Stimulated activated CD4-positive, alpha-beta T cell treated with anti-CD3 and anti-CD28 coated beads, Interleukin-2, amount 100 ng/mL, for 4 hours (primary cell): Measurements from ENCODE around the gene FZD8.

Source experiments
- DNase-seq: peaks from one replicate; pipeline ENCODE4 v3.0.0-alpha.2; 2020; ENCODE audit warnings: low read depth

Gene FZD8

DNA sequence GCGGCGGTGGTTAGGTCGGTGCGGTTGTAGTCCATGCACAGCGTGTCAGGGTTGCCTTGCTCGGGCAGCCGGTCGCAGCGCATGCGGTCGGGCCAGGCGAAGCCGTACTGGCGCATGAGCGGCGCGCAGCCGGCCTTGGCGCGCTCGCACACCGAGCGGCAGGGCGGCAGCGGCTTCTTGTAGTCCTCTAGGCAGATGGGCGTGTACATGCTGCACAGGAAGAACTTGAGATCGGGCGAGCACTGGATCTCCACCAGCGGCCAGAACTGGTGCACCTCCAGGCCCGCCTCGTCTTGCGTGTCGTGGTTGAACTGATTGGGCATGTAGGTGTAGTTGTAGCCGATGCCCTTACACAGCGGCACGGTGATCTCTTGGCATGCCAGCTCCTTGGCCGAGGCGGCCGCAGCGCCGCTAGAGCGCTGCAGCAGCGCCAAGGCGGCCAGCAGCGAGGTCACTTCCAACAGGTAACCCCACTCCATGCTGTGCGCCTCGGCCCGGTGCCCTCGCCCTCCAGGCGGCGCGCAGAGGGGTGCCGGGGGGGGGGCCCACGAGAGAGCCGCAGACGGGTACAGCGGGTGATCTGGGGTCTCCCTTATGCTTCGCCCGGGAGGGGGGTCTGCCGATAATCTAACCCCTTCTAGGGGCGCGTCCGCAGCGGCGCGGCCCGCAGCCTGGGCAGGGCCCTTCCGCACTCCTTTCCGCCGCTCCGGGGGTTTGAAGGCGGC, 983 bp downstream of the FZD8 start:
- DNase-seq: no peak

DNA sequence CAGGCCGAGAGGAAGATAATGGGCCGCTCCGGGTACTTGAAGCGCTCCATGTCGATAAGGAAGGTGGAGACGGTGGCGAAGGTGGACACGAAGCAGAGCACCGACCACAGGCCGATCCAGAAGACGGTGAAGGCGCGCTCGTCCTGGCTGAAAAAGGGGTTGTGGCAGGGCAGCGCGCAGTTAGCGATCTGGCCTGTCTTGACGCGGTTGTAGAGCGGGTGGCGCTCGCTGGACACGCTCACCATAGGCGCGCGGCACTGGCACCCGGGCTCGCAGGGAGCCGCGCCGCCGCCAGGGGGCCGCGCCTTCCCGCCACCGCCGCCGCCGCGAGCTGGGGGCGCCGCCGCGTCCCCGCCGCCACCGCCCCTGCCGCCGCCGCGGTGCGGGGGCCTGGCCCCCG, 1.6 kb downstream of the FZD8 start:
- no peak for DNase-seq

GRCh38 chr10:35639728-35640401, 2.2 kb downstream of the FZD8 start:
- no peak for DNase-seq

DNA sequence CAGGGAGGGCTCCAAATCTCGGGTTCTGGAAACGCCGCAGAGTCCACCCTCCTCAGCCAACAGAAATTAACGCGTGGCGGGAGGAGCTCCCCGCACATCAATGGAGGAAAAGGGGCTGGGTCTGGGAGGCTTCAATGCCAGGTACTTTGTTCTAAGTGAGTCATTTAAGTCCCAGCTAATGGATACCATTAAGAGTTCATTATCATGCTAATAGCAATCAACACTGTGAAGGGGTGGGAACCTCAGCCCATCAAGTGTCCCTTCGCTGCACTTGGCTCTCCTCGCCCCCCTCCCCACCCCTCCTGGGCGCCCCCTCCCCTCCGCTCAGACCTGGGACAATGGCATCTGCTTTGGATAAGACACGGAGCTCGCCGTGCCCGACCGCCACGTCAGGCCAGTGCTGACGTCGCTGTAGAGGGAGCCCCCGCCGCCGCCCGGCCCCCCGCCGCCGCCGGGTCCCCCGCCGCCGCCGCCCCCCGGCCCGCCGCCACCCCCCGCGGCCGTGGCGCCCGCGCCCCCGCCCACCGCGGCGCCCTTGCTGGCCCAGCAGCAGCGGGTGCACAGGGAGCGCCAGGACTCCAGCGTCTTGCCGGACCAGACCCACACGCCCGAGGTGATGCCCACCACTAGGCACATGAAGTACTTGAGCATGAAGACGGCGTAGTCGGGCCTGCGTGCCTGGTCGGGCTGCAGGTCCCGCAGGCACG, 2.9 kb downstream of the FZD8 start:
- DNase-seq: no peak

DNA sequence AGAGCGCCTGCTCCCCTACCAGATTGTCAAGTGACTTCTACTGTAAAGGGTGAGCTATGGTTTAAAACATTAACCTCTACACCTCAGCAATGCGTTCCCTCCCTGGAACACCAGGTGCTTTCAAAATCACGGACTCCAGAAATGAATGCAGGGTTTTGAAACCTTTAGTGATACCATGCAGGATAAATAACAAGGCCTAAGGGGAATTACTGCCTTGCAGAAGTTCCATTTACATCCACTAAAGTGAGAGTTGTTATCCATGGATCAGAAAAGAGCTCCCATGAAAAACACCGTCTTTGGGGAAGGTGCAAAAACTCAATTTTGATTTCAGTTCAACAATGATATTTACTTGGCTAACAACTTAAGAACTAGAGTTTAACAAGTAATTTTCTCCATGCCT, 4.0 kb downstream of the FZD8 start:
- DNase-seq: no peak

DNA sequence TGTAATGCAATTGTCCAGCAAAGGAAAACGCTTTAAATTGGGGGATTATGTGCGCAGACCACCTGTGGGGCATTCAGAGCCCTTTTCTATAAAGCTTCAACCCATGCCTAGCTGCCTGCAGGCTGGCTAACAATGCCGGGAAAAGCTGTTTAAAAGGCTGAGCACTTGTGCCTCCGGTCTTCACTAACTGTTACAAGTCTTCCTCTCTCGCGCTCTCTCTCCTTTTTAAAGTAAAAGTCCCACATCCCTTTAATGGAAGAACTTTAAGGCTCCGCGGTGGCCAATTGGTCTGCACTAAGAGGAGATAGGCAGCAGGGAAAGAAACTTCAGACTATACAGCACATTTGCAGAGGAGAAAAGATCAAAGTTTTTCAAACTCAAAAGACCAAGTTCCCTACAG, 4.6 kb downstream of the FZD8 start:
- DNase-seq: no peak

DNA sequence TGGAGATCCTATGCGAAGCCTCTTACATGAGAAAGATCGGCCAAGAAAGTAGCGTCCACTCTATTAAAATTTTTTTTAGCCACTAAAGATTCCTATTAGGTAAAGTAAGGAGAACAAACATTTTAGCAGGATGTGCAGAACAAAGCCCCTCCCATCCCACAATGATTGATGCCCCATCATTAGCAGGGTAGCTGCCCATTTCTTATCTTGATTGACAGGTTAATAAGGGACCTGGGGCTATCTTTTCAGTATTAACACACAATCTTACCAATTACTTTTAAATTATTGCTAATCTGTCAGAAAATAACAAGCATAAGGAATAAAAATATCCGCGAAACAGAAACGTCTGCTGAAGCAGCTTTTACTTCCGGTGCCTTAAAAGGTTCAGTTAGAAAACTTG, 5.1 kb downstream of the FZD8 start:
- DNase-seq: no peak

DNA sequence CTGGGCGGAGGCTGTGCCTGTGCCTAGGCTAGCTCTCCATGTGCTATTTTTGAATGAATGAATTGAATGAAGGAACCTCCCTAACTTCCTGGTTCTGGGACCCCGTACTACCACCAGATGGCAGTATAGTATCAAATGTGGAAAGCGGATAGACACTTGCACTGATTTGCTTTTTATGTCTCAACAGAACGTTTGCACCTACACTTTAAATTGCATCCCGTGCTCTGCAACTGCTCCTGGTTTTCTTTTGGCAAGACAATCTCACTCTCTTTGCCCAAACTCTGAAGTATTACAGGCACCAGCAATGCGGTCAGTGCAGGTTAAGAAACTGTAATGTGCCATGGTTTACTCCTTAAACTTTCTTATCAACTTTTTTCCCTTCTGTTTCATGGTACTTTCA, 6.5 kb downstream of the FZD8 start:
- DNase-seq: peak; percentile 28

- DNase-seq: no peak
Observed at GRCh38 chr10:35633006-35633980, 8.8 kb downstream of the FZD8 start.

DNA sequence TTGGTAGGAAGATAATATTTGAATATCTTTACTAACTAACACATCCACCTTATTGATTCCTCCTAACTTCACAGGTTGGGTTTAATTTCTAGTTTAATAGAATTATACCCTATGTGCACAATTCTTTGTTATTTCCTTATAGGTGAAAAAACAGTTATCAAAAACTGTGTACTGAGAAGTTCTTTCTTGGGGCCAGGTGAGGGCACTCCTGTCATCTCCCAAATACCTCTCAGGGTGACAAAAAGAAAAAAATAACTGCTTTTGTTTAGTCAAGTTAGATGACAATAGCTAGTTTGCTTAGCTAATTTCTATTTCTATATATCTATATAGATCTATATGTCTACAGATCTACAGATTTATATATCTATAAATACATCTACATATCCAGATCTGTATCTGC, 10.1 kb downstream of the FZD8 start:
- DNase-seq: no peak

- DNase-seq: no peak
Observed at GRCh38 chr10:35631404-35631803, 10.7 kb downstream of the FZD8 start.

DNA sequence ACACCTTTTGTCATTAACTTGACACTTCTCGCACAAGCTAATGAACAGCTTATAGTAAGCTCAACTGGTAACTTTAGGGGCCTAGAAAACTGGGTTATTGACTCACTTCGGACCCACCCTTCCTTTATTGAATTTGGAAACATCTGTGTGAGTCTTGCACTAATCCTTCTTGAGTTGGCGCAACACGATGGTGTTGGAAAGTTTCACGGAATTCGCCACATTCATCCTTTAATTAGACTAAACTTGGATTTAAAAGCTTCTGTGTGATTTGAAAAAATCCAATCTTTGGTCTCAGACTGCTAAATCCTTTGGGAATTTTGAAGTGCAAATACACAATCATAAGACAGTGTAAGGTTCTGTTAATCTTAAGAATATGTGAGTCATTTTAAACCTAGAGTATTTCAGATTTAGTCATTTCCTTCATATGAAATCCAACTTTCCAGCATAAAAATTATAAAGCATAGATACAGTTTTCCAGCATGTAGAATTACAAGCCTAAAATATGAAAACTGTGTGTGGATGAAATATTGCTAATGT, 15.1 kb downstream of the FZD8 start:
- DNase-seq: no peak

DNA sequence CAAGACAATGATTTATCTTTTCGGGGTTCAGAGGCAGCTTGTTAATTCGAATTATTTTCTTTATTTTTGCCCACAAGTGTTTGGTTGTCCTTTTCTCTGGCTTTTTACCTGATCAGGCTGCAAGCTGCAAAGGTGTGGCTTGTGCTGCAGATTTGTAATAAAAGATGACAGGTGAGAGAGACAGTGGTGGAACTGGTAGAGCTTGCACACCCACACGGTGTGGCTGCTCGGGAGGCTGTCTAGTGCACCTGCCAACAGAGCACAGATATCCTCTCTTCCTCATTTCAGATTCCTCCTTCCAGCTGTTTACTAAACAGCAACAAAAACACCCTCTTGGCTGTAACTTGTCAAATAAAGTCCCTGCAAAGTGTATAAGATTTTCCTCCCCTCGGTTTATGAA, 27.8 kb downstream of the FZD8 start:
- no peak for DNase-seq

- no peak for DNase-seq
Observed at GRCh38 chr10:35613597-35614226, 28.4 kb downstream of the FZD8 start.

GRCh38 chr10:35613107-35613440, 29.0 kb downstream of the FZD8 start:
- no peak for DNase-seq

DNA sequence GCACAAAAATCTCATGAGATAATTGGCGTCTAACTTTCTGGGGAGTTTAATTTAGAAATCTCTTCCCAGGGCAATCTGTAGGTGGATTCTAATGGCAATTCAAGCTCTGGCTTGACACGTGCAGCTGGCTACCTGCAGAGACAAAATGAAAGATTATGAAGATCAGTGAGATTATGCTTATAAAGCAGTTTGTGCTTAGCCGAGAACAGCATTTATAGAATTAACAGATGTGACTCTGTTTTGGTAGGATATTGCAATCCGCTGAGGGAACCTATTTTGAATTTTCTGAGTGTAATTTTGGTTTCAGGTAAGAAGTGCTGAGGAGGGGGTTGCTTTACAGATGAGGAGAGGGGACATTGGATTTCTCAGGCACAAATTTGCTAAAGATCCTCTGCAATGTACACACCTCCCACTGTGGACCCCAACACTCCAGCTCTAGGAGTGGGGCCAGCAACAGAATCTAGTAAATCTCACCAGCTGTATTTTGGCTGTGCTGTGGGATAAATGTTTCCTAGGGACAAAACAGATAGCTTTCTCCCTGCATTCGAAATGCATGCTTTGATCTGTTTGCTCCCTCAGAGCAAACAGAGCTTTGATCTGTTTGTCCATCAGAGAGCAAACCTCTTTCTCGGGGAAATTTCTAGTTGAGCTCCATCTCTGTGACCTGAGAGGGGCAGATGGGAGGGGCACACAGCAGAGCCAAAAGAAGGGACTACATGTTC, 29.6 kb downstream of the FZD8 start:
- no peak for DNase-seq

DNA sequence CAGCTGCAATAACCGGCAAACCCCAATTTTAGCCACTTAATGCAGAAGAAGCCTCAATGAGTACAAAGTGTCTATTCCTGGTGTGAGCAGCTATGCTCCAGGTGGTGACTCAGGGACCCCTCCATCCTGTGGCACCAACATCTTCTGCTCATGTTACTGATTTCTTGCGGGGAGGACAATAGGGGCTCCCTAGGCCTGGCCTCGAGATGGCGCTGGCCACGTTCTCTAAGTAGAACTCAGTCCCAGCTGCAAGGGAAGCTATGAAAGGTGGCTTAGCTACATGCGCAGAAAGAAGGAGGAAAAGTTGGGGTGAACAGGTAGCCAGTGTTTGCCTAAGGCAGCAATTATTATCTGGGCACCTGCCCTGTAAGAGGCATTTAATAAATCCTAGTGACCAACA, 30.3 kb downstream of the FZD8 start:
- DNase-seq: no peak

GRCh38 chr10:35608328-35608672, 33.8 kb downstream of the FZD8 start:
- no peak for DNase-seq

- DNase-seq: no peak
Observed at GRCh38 chr10:35607475-35608327, 34.4 kb downstream of the FZD8 start.

DNA sequence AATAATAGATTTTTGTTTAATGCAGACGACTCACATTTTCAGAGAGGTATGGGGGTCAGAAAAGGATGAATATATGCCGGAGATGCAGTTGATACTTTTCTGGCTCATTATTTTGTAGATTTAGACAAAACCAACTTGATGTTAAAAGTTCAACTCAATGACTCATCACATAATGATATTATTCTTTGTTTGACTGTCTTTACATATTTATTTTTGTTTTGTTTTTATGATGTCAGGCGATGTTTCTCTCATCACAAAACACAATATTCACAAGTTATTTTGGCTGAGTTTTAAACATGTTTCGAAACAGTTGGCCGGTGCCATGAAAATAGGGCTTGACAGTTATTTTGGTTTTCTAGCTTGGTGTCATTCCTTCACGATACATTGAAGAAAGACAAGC, 35.7 kb downstream of the FZD8 start:
- DNase-seq: no peak
